HG03378 (cell line): ENCODE results near the gene CD53.
"Not testable (repeated sequence)": the region's sequence is repeated elsewhere in the genome, so short reads cannot be mapped to it uniquely, and the experiment has no call there.

Experiments
- ATAC-seq: cut with Tn5 transposase; IDR thresholded peaks from one replicate; pipeline ENCODE4 v1.9.1; 2021; ENCODE audit warnings: mild to moderate bottlenecking, moderate library complexity; ENCODE audit not compliant: unreplicated experiment

Gene CD53

GRCh38 chr1:110872745-110873720 is at the start of gene CD53:
Gene CD53 (plus strand): TSS chr1:110873148. CDS start chr1:110891409, 18,261 bp downstream.
- peak; percentile 45 for ATAC-seq

GRCh38 chr1:110824192-110824591 is 48.8 kb upstream of the CD53 start:
- ATAC-seq = no peak

GRCh38 chr1:110829955-110830553 is 42.9 kb upstream of the CD53 start:
- no peak for ATAC-seq

GRCh38 chr1:110833779-110834178 is 39.2 kb upstream of the CD53 start:
- not testable (repeated sequence) for ATAC-seq

- no peak for ATAC-seq
Measured at GRCh38 chr1:110846861-110847260, 26.1 kb upstream of the CD53 start.

- no peak for ATAC-seq
Measured at GRCh38 chr1:110850145-110850544, 22.8 kb upstream of the CD53 start.

GRCh38 chr1:110850627-110851026 is 22.3 kb upstream of the CD53 start:
- no peak for ATAC-seq

GRCh38 chr1:110853135-110853534 is 19.8 kb upstream of the CD53 start:
- ATAC-seq = no peak

- ATAC-seq = no peak
Measured at GRCh38 chr1:110856410-110856809, 16.5 kb upstream of the CD53 start.

GRCh38 chr1:110857964-110858948 is 14.7 kb upstream of the CD53 start:
- no peak for ATAC-seq

GRCh38 chr1:110859062-110859461 is 13.9 kb upstream of the CD53 start:
- ATAC-seq = no peak

- ATAC-seq = no peak
Measured at GRCh38 chr1:110860174-110860573, 12.8 kb upstream of the CD53 start.

GRCh38 chr1:110860620-110861019 is 12.3 kb upstream of the CD53 start:
- ATAC-seq = not testable (repeated sequence)

GRCh38 chr1:110861942-110862341 is 11.0 kb upstream of the CD53 start:
- ATAC-seq = not testable (repeated sequence)

- no peak for ATAC-seq
Measured at GRCh38 chr1:110864287-110864686, 8.7 kb upstream of the CD53 start.

GRCh38 chr1:110870721-110871388 is 2.1 kb upstream of the CD53 start:
- ATAC-seq = no peak

GRCh38 chr1:110872366-110872744 is 593 bp upstream of the CD53 start:
- peak; percentile 40 for ATAC-seq

- no peak for ATAC-seq
Measured at GRCh38 chr1:110873856-110874255, 908 bp downstream of the CD53 start.

GRCh38 chr1:110874324-110875215 is 1.6 kb downstream of the CD53 start:
- no peak for ATAC-seq
